ENCODE data around the gene STK25.

Gene STK25

DNA sequence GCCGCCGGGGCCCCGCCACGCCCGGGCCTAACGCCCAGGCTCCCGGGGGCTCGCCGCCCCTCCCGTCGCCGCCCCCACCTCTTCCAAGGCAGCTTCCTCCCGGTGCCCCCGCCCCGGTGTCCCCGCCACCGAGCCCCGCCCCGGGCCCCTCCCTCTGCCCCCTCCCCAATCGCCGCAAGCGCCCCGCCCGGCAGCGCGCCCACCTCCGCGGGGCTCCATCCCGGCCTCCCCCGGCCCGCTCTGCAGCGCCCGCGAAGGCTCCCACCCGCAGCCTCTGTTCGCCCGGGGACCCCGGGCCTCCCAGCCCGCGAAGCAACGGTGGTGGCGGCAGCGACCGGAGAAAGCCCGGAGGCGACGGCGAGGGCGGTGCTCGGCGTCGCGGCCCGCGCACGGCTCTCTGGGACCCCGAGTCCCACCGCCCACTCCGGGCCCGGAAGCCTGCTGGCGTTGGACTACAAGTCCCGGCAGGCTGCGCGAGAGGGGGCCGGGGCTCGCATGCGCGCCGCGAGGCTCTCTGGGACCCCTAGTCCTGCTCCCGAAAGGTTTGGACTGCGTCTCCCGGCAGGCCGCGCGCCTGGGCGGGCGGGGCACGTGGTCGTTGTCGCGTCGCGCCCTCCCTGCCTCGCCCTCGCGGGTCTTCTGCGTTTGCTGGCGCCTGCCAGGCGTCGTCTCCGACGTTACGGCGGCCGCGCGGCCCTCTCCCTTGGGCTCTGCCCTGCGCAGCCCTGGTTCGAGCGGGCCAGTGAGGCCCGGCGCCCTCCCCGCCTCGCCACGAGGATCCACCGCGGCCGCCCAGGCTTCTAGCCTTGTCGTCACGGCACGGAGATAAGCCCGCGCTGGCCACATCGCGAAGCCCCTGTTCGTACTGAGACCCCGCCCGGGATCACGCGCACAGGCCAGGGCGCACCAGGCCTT lies at the start of gene STK25:
Gene STK25 (minus strand): TSS at position 345 of the 915 bp plus-strand sequence. CDS start 549 bp downstream, outside the sequence.
- peak within 1 kb of the TSS; percentile 84 for H2AFZ ChIP-seq
- H3K4me2 ChIP-seq (ENCODE audit: low read length): peak within 1 kb of the TSS; percentile 100
- H3K9ac ChIP-seq: peak within 1 kb of the TSS; percentile 69
- TF ChIP-seq, protein P1, sequence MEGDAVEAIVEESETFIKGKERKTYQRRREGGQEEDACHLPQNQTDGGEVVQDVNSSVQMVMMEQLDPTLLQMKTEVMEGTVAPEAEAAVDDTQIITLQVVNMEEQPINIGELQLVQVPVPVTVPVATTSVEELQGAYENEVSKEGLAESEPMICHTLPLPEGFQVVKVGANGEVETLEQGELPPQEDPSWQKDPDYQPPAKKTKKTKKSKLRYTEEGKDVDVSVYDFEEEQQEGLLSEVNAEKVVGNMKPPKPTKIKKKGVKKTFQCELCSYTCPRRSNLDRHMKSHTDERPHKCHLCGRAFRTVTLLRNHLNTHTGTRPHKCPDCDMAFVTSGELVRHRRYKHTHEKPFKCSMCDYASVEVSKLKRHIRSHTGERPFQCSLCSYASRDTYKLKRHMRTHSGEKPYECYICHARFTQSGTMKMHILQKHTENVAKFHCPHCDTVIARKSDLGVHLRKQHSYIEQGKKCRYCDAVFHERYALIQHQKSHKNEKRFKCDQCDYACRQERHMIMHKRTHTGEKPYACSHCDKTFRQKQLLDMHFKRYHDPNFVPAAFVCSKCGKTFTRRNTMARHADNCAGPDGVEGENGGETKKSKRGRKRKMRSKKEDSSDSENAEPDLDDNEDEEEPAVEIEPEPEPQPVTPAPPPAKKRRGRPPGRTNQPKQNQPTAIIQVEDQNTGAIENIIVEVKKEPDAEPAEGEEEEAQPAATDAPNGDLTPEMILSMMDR (IDR thresholded peaks at IDR 0.05): no peak
- no peaks in the 10 kb centered on the region for H3K36me3 ChIP-seq (ENCODE audit: control insufficient read depth, insufficient read depth, low read length)
- peaks cover 15% of the 10 kb centered on the region for H3K79me2 ChIP-seq
- no peaks in the 10 kb centered on the region for H3K27me3 ChIP-seq (ENCODE audit: control insufficient read depth, insufficient read depth, low read length)
- peak within 1 kb of the TSS; percentile 58 for H3K27ac ChIP-seq
- H3K9me3 ChIP-seq (ENCODE audit: control insufficient read depth, low read length): no peaks in the 10 kb centered on the region
- peak within 1 kb of the TSS; percentile 82 for H3K4me3 ChIP-seq (ENCODE audit: low read depth, low read length)
- H3K4me1 ChIP-seq: peaks cover 10% of the 10 kb centered on the region

DNA sequence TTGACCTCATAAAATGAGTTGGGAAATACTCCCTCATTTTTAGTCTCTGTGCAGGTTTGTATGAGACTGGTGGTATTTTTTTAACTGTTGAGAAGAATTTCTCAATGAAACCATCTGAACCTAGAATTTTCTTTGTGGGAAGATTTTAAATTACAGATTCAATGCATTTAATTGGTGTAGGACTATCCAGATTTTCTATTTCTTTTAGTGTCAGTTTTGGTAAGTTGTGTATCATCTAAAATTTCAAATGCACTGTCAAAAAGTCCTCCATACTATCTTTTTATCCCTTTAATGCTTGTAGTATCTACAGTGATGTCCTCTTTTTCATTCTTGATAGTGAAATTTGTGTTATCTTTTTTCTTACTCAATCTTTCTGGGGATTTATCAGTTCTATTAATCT lies 48.4 kb upstream of the STK25 start:
- Histone ChIP-seq H3K4me1 (no peaks in the 10 kb centered on the region), H3K27me3 (ENCODE audit: control insufficient read depth, insufficient read depth, low read length) (no peaks in the 10 kb centered on the region), H3K9ac (no peak overlapping the region), H3K9me3 (ENCODE audit: control insufficient read depth, low read length) (no peaks in the 10 kb centered on the region), H3K27ac (no peak overlapping the region), H3K79me2 (no peaks in the 10 kb centered on the region), H2AFZ (no peak overlapping the region), H3K4me3 (ENCODE audit: low read depth, low read length) (no peak overlapping the region), H3K36me3 (ENCODE audit: control insufficient read depth, insufficient read depth, low read length) (no peaks in the 10 kb centered on the region), H3K4me2 (ENCODE audit: low read length) (no peak overlapping the region)
- TF ChIP-seq, protein P1 (IDR thresholded peaks at IDR 0.05): no peak

DNA sequence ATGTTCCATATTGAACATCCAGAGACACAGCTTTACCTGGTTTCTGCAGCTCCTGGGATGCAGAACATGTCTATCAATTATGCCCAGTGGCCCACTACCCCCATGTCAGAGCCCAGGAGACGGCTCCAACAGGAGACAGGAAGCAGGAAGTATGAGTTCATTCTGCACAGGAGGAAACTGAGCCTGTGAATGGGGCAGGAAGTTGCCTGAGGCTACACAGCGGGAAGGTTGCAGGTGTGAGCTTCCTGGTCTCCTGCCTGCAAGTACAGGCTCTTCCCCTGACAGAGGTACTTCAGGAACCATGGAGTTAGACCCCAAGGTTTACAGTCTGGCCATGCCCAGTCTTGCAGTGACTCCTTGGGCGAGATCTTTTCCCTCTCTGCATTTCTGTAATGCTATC lies 47.3 kb upstream of the STK25 start:
- Histone ChIP-seq H3K9ac (no peak overlapping the region), H3K27ac (no peak overlapping the region), H3K4me1 (no peaks in the 10 kb centered on the region), H3K9me3 (ENCODE audit: control insufficient read depth, low read length) (no peaks in the 10 kb centered on the region), H3K27me3 (ENCODE audit: control insufficient read depth, insufficient read depth, low read length) (no peaks in the 10 kb centered on the region), H2AFZ (no peak overlapping the region), H3K79me2 (no peaks in the 10 kb centered on the region), H3K4me2 (ENCODE audit: low read length) (no peak overlapping the region), H3K4me3 (ENCODE audit: low read depth, low read length) (no peak overlapping the region), H3K36me3 (ENCODE audit: control insufficient read depth, insufficient read depth, low read length) (no peaks in the 10 kb centered on the region)
- TF ChIP-seq, protein P1 (IDR thresholded peaks at IDR 0.05): no peak

DNA sequence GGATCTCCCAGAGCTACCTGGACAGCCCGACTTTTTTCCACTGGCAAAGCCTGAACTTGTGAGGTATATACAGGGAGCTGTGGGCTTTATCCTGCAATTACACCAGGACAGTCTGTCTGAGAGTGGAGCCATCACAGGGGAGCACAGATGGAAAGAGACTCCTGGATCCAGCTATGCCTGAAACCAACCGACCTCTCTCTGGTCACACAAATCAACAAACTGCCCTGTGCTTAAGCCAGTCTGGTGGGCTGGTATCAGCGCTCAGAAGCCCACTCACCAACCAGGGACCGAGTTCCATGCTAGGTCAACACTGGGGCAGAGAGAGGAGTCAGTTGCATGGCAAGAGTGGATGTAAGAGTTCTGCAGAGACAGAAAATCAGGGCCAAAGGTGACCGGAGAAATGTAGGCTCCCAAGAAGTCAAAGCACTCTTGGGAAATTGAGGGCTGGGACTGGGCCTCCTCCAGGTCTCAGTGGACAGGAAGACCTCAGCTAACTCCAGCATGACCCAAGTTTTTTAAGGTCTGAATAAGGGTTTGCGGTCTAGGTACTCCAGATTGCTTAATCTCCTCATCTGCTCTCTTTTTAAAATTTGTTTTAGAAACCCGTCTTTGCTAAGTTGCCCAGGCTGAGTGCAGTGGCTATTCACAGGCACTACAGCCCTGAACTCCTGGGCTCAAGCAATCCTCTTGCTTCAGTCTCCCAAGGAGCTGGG lies 46.4 kb upstream of the STK25 start:
- H3K27ac ChIP-seq: no peak overlapping the region
- H3K4me3 ChIP-seq (ENCODE audit: low read depth, low read length): no peak overlapping the region
- TF ChIP-seq, protein P1 (IDR thresholded peaks at IDR 0.05): no peak
- no peaks in the 10 kb centered on the region for H3K79me2 ChIP-seq
- H3K9me3 ChIP-seq (ENCODE audit: control insufficient read depth, low read length): no peaks in the 10 kb centered on the region
- H3K27me3 ChIP-seq (ENCODE audit: control insufficient read depth, insufficient read depth, low read length): no peaks in the 10 kb centered on the region
- no peak overlapping the region for H3K9ac ChIP-seq
- H3K4me1 ChIP-seq: no peaks in the 10 kb centered on the region
- no peak overlapping the region for H3K4me2 ChIP-seq (ENCODE audit: low read length)
- no peaks in the 10 kb centered on the region for H3K36me3 ChIP-seq (ENCODE audit: control insufficient read depth, insufficient read depth, low read length)
- no peak overlapping the region for H2AFZ ChIP-seq

All from parathyroid adenoma (tissue), 2 donors.